ENCODE data around the gene HSPH1.

- TF ChIP-seq POLR2A (IDR thresholded peaks at IDR 0.05; ENCODE audit: extremely low read depth, insufficient read length) (no peak), CTCF (IDR thresholded peaks at IDR 0.05; ENCODE audit: low read depth, low read length) (no peak)
Observed at GRCh38 chr13:31088826-31089420, 72.8 kb downstream of the HSPH1 start.
